ENCODE results near the gene FECH.
A peak's percentile ranks its signal among the peaks of the same experiment; 100 is the strongest.
"Not testable (repeated sequence)": the region's sequence is repeated elsewhere in the genome, so short reads cannot be mapped to it uniquely, and the experiment has no call there.

Gene FECH

GRCh38 chr18:57586251-57587049, at the start of gene FECH:
Gene FECH, minus strand, starts transcription at chr18:57586702. Its CDS starts 82 bp downstream, at chr18:57586620.
- peak; percentile 71 for DNase-seq

- no peak for DNase-seq
These were observed 48.7 kb upstream of the FECH start for GRCh38 chr18:57635003-57635822.

GRCh38 chr18:57631697-57632096, 45.2 kb upstream of the FECH start:
- DNase-seq, result no peak

- no peak for DNase-seq
These were observed 44.5 kb upstream of the FECH start for GRCh38 chr18:57630754-57631595.

GRCh38 chr18:57630002-57630753, 43.7 kb upstream of the FECH start:
- DNase-seq, result peak; percentile 97

- DNase-seq, result no peak
These were observed 42.9 kb upstream of the FECH start for GRCh38 chr18:57629422-57629821.

GRCh38 chr18:57627488-57627887, 41.0 kb upstream of the FECH start:
- DNase-seq, result no peak

GRCh38 chr18:57624988-57625387, 38.5 kb upstream of the FECH start:
- DNase-seq, result no peak

- no peak for DNase-seq
These were observed 34.7 kb upstream of the FECH start for GRCh38 chr18:57621246-57621604.

GRCh38 chr18:57619876-57620275, 33.4 kb upstream of the FECH start:
- DNase-seq, result no peak

GRCh38 chr18:57618910-57619309, 32.4 kb upstream of the FECH start:
- DNase-seq, result no peak

GRCh38 chr18:57603871-57604270, 17.4 kb upstream of the FECH start:
- no peak for DNase-seq

- DNase-seq, result no peak
These were observed 8.8 kb upstream of the FECH start for GRCh38 chr18:57595347-57595746.

GRCh38 chr18:57592716-57593115, 6.2 kb upstream of the FECH start:
- not testable (repeated sequence) for DNase-seq

GRCh38 chr18:57589161-57589560, 2.7 kb upstream of the FECH start:
- no peak for DNase-seq

GRCh38 chr18:57587098-57587661, 678 bp upstream of the FECH start:
- DNase-seq, result no peak

- no peak for DNase-seq
These were observed 649 bp downstream of the FECH start for GRCh38 chr18:57585855-57586250.

- no peak for DNase-seq
These were observed 1.1 kb downstream of the FECH start for GRCh38 chr18:57585421-57585820.

GRCh38 chr18:57584444-57584843, 2.1 kb downstream of the FECH start:
- DNase-seq, result no peak

GRCh38 chr18:57583297-57583835, 3.1 kb downstream of the FECH start:
- no peak for DNase-seq

GRCh38 chr18:57581301-57581934, 5.1 kb downstream of the FECH start:
- DNase-seq, result no peak
